EL (cell line): ENCODE results near the gene VPS16.

Experiments
- DNase-seq: peaks from one replicate; pipeline ENCODE4 v3.0.0-alpha.2; 2016

The VPS16 gene

DNA sequence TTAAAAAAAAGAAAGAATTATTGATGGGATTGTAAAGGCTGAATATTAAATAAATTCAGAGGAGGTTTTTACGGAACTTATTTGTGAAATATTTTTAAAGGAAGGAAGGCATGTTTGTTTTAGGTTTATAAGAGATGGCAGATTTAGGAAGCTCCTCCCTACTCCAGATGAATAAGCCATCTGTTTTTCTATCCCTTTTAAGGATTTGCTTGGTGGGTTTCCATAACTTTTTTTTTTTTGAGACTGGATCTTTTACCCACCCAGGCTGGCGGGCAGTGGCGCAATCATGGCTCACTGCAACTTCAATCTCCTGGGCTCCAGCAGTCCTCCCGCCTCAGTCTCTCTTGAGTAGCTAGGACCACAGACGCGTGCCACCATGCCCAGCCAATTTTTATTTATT is 63.1 kb downstream of the VPS16 start:
- no peak for DNase-seq

DNA sequence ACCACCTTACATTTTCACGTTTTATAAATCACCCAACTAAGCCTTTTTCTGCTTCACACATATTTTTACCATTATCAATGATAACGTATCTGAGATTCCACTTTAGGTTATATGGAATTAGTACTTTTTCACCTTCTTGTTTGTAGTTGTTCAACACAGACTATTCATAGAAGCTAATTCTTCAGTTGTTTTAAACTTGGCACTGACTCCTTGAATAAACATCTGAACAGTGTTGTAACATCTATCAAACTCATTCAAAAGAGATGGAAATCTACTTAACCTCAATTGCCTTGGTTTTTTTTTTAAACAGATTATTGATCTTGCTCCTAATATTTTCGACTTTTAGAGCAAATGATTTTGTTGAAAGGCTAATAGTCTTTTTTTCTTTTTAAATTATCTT is 67.0 kb downstream of the VPS16 start:
- DNase-seq, result no peak

DNA sequence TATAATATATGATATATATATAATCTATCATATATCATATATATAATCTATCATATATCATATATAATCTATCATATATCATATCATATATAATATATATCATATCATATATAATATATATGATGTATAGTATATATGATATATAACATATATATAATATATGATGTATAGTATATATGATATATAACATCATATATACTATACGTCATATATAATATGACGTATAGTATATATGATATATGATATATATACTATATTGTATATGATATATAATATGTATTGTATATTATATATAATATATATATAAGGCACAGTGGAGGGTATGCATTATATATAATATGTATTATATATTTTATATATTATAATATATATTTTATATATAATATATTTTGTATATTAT is 69.4 kb downstream of the VPS16 start:
- no peak for DNase-seq

DNA sequence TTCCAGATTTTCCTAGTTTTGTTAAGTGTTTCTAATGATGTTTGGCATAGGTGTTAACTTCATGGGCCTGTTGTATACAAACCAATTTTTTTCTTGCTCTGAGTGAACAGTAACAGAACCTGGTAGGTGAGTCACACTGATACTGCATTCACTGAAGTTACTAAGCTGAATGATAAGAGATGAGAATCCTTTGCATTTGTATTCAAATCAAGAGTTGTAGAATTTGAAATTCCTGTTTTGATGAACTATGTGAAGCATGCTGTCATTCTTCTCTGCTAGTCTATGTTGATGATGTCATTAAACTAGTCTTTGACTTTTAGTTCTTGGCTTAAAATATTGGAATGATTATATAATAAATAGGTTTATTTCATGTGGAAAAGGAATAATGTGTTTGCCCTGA is 70.7 kb downstream of the VPS16 start:
- DNase-seq, result no peak

DNA sequence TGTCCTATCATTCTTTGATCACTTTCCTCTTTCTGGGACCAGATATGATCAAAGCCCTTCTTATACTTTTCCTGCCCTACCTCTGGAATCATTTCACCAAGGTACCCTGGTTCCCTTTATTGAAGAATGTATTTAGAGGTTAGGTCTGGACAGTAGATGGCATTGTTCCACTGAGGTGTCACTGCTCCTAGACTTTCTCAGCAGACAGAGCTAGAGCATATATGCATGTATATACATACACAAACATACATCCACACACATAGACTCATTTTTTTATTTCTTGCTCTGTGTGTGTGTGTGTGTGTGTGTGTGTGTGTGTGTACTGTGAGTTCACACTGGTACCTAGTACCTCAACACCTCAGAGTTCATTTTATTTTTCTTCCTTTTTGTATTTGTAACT is 73.6 kb downstream of the VPS16 start:
- no peak for DNase-seq
